Fibroblast of upper back skin (primary cell): ENCODE data around the gene ZFTA.
"Not testable (repeated sequence)": the region's sequence is repeated elsewhere in the genome, so short reads cannot be mapped to it uniquely, and the experiment has no call there.

ENCODE experiments used
- DNase-seq: peaks from one replicate; pipeline ENCODE4 v3.0.0-alpha.2; 2013

The ZFTA gene

GRCh38 chr11:63771741-63772318, 3.3 kb upstream of the ZFTA start:
- DNase-seq, result not testable (repeated sequence)

GRCh38 chr11:63770763-63771162, 2.2 kb upstream of the ZFTA start:
- no peak for DNase-seq

GRCh38 chr11:63769714-63770455, 1.3 kb upstream of the ZFTA start:
- DNase-seq, result no peak

GRCh38 chr11:63769042-63769713, 603 bp upstream of the ZFTA start:
- peak; percentile 43 for DNase-seq

- DNase-seq, result peak; percentile 70
Observed at GRCh38 chr11:63767565-63768236, 874 bp downstream of the ZFTA start.

- DNase-seq, result no peak
Observed at GRCh38 chr11:63767267-63767564, 1.4 kb downstream of the ZFTA start.

- no peak for DNase-seq
Observed at GRCh38 chr11:63766531-63767235, 1.9 kb downstream of the ZFTA start.

- DNase-seq, result no peak
Observed at GRCh38 chr11:63765688-63766241, 2.8 kb downstream of the ZFTA start.

- no peak for DNase-seq
Observed at GRCh38 chr11:63764679-63765647, 3.6 kb downstream of the ZFTA start.

GRCh38 chr11:63764340-63764678, 4.3 kb downstream of the ZFTA start:
- DNase-seq, result no peak

GRCh38 chr11:63763496-63764339, 4.9 kb downstream of the ZFTA start:
- DNase-seq, result no peak

GRCh38 chr11:63762654-63763495, 5.7 kb downstream of the ZFTA start:
- DNase-seq, result no peak

GRCh38 chr11:63761931-63762653, 6.5 kb downstream of the ZFTA start:
- DNase-seq, result no peak

GRCh38 chr11:63761188-63761587, 7.4 kb downstream of the ZFTA start:
- DNase-seq, result no peak

GRCh38 chr11:63760487-63761079, 8.0 kb downstream of the ZFTA start:
- no peak for DNase-seq

GRCh38 chr11:63756919-63757761, 11.4 kb downstream of the ZFTA start:
- no peak for DNase-seq

GRCh38 chr11:63749624-63750023, 19.0 kb downstream of the ZFTA start:
- no peak for DNase-seq

GRCh38 chr11:63747011-63747410, 21.6 kb downstream of the ZFTA start:
- peak; percentile 37 for DNase-seq
